Liver (tissue), 9 donors: ENCODE measurements around the gene ADM5. TPM values are rescaled to one million over a fixed set of nuclear protein-coding genes. Genes with fewer than 3 reads are reported as not detected.

ENCODE experiments used
- DNase-seq: peaks from one replicate; pipeline ENCODE4 v3.0.0-alpha.2; 2017; ENCODE audit warnings: low spot score
- H3K27ac ChIP-seq, 2 donors: one replicate each; pipeline ENCODE4 v1.7.0; 2013; ENCODE audit warnings: inconsistent platforms in 2 of 2, low read length in 2 of 2, control low read depth in 1 of 2, low read depth in 1 of 2, mild to moderate bottlenecking in 1 of 2
- H3K27me3 ChIP-seq, 4 donors: one replicate each; pipeline versions ENCODE4 v1.6.1 to v1.7.0; 2013; ENCODE audit warnings: low read length in 3 of 4, inconsistent platforms in 1 of 4, mild to moderate bottlenecking in 1 of 4, moderate library complexity in 1 of 4; ENCODE audit not compliant: control insufficient read depth in 4 of 4, insufficient read depth in 4 of 4
- H3K36me3 ChIP-seq, 4 donors: one replicate each; pipeline versions ENCODE4 v1.6.1 to v1.7.0; 2013; ENCODE audit warnings: low read length in 3 of 4, mild to moderate bottlenecking in 3 of 4, low read depth in 1 of 4, moderate library complexity in 1 of 4; ENCODE audit not compliant: control insufficient read depth in 4 of 4, insufficient read depth in 3 of 4
- H3K4me1 ChIP-seq, 4 donors: one replicate each; pipeline versions ENCODE4 v1.6.1 to v1.7.0; 2013; ENCODE audit warnings: low read length in 3 of 4, mild to moderate bottlenecking in 3 of 4, moderate library complexity in 1 of 4; ENCODE audit not compliant: control insufficient read depth in 4 of 4, insufficient read depth in 4 of 4
- H3K4me3 ChIP-seq, 3 donors: one replicate each; pipeline versions ENCODE4 v1.6.1 to v1.7.0; 2013; ENCODE audit warnings: low read length in 3 of 3, control low read depth in 1 of 3, low read depth in 1 of 3, mild to moderate bottlenecking in 1 of 3
- H3K9ac ChIP-seq, 2 donors: one replicate each; pipeline ENCODE4 v1.7.0; 2013; ENCODE audit warnings: low read length in 2 of 2, mild to moderate bottlenecking in 2 of 2, moderate library complexity in 2 of 2, control low read depth in 1 of 2, low read depth in 1 of 2
- H3K9me3 ChIP-seq, 4 donors: one replicate each; pipeline versions ENCODE4 v1.6.1 to v1.7.0; 2013; ENCODE audit warnings: low read length in 3 of 4; ENCODE audit not compliant: control insufficient read depth in 4 of 4
- FOXA1 ChIP-seq: IDR thresholded peaks from 2 replicates; pipeline ENCODE4 v1.6.1; 2016; ENCODE audit warnings: antibody characterized with exemption
- HNF4G ChIP-seq: IDR thresholded peaks from 2 replicates; pipeline ENCODE4 v1.6.1; 2016; ENCODE audit warnings: antibody characterized with exemption
- RAD21 ChIP-seq, 2 donors: IDR thresholded peaks; 2 replicates each; pipeline ENCODE4 v1.6.1; 2016; ENCODE audit warnings: antibody characterized with exemption in 2 of 2, mild to moderate bottlenecking in 2 of 2
- REST ChIP-seq: IDR thresholded peaks from 2 replicates; pipeline ENCODE4 v1.6.1; 2016; ENCODE audit warnings: antibody characterized with exemption, mild to moderate bottlenecking
- RXRA ChIP-seq, 2 donors: IDR thresholded peaks; 2 replicates each; pipeline ENCODE4 v1.6.1; 2017 to 2018; ENCODE audit warnings: antibody characterized with exemption in 2 of 2, mild to moderate bottlenecking in 1 of 2
- SP1 ChIP-seq: IDR thresholded peaks from 2 replicates; pipeline ENCODE4 v1.6.1; 2018; ENCODE audit warnings: antibody characterized with exemption, mild to moderate bottlenecking
- TAF1 ChIP-seq: conservative IDR thresholded peaks from 2 replicates; pipeline ENCODE4 v1.6.1; 2016; ENCODE audit warnings: antibody characterized with exemption, mild to moderate bottlenecking
- YY1 ChIP-seq: IDR thresholded peaks from 2 replicates; pipeline ENCODE4 v1.6.1; 2016; ENCODE audit warnings: antibody characterized with exemption, mild to moderate bottlenecking
- WGBS: extraction: QIAGEN DNeasy Blood & Tissue Kit; methylation state at CpG from one replicate; pipeline ENCODE4 v1.1.7; 2013; 5-methylcytosine and 5-hydroxymethylcytosine counted together
- polyA plus RNA-seq, 2 donors: library from polyadenylated mRNA; stranded (reverse) in 1 of 2; unstranded in 1 of 2; fragments of 200-250 nt in 1 of 2; fragments of >200 nt in 1 of 2; fragmentation: Nextera tagmentation in 1 of 2; extraction: Ambion mirVana in 1 of 2; gene quantifications; one replicate each; pipeline versions ENCODE4 v1.2.1 to v1.2.3, GENCODE V29; 2013 to 2015
- total RNA-seq, 2 donors: library from RNA; depleted of rRNA; stranded (reverse); fragments of >200 nt; gene quantifications; one replicate each; pipeline ENCODE4 v1.2.3, GENCODE V29; 2014
- TF ChIP-seq, protein P1 (sequence below): fragments of 150-350 bp; IDR thresholded peaks from 2 replicates; pipeline ENCODE4 v1.5.1; 2017; ENCODE audit warnings: improper control_type of control experiment, low read depth, low read length; ENCODE audit not compliant: missing input control
- TF ChIP-seq, protein P2 (sequence below): IDR thresholded peaks from 2 replicates; pipeline ENCODE4 v1.6.1; 2016; ENCODE audit warnings: antibody characterized with exemption
- donor health status: healthy.
- donor health status: healthy.
- donor health status: healthy.
- donor health status: healthy.
- donor health status: healthy.

The ADM5 gene
- total and polyA plus RNA-seq, 4 donors = 0.11 to 0.84 (median 0.26) TPM

DNA sequence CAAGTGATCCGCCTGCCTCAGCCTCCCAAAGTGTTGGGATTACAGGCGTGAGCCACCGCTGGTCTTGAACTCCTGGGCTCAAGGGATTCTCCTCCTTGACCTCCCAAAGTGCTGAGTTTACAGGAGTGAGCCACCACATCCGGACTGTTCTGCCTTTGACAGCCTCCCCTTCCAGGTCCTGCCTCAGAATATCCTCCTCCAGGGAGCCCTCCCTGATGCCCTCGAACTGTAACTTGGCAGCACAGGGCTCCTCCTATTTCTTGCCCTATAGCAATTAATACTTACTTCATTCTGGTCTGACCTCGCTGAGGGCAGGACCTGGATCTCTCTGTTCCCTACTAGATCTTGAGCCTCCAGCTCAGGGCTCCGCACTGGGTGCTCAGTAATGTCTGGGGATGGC lies 7.5 kb downstream of the ADM5 start (continued):
- TF ChIP-seq REST = no peak
- no peak for TF ChIP-seq TAF1
- no peak for TF ChIP-seq YY1
- no peak for TF ChIP-seq SP1

DNA sequence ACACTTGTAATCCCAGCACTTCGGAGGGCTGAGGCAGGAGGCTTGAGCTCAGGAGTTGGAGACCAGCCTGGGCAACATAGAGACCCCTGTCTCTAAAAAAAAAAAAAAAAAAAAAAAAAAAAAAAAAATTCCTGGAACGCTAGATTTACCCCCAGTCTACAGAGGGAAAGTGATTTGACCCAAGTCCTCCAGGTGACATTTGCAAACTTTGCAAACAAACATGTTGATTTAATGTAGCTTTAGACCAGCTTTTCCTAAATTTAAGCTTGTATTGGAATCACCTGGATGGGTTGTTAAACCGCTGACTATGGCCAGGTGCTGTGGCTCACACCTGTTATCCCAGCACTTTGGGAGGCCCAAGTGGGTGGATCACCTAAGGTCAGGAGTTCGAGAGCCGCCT lies 10.0 kb downstream of the ADM5 start:
- whole genome bisulfite sequencing = 85% methylated on average over 5 of the region's 5 CpGs
- H3K9ac ChIP-seq = no peak overlapping the region
- DNase-seq = no peak
- H3K27me3 ChIP-seq = no peaks in the 10 kb centered on the region
- no peak overlapping the region for H3K27ac ChIP-seq
- H3K4me1 ChIP-seq = no peaks in the 10 kb centered on the region
- no peak overlapping the region for H3K4me3 ChIP-seq
- no peak for TF ChIP-seq RXRA (IDR thresholded peaks at IDR 0.05)
- no peak for TF ChIP-seq FOXA1
- TF ChIP-seq YY1 = no peak
- TF ChIP-seq SP1 = no peak
- no peak for TF ChIP-seq RAD21 (IDR thresholded peaks at IDR 0.05)
- no peak for TF ChIP-seq HNF4G
- no peak for TF ChIP-seq REST
- TF ChIP-seq, protein P1, sequence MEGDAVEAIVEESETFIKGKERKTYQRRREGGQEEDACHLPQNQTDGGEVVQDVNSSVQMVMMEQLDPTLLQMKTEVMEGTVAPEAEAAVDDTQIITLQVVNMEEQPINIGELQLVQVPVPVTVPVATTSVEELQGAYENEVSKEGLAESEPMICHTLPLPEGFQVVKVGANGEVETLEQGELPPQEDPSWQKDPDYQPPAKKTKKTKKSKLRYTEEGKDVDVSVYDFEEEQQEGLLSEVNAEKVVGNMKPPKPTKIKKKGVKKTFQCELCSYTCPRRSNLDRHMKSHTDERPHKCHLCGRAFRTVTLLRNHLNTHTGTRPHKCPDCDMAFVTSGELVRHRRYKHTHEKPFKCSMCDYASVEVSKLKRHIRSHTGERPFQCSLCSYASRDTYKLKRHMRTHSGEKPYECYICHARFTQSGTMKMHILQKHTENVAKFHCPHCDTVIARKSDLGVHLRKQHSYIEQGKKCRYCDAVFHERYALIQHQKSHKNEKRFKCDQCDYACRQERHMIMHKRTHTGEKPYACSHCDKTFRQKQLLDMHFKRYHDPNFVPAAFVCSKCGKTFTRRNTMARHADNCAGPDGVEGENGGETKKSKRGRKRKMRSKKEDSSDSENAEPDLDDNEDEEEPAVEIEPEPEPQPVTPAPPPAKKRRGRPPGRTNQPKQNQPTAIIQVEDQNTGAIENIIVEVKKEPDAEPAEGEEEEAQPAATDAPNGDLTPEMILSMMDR = no peak
- TF ChIP-seq, protein P2, sequence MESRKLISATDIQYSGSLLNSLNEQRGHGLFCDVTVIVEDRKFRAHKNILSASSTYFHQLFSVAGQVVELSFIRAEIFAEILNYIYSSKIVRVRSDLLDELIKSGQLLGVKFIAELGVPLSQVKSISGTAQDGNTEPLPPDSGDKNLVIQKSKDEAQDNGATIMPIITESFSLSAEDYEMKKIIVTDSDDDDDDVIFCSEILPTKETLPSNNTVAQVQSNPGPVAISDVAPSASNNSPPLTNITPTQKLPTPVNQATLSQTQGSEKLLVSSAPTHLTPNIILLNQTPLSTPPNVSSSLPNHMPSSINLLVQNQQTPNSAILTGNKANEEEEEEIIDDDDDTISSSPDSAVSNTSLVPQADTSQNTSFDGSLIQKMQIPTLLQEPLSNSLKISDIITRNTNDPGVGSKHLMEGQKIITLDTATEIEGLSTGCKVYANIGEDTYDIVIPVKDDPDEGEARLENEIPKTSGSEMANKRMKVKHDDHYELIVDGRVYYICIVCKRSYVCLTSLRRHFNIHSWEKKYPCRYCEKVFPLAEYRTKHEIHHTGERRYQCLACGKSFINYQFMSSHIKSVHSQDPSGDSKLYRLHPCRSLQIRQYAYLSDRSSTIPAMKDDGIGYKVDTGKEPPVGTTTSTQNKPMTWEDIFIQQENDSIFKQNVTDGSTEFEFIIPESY = no peak
- H3K36me3 ChIP-seq = no peaks in the 10 kb centered on the region
- no peaks in the 10 kb centered on the region for H3K9me3 ChIP-seq
